GM10266 (cell line): ENCODE data around the gene PIKFYVE.
"Not testable (repeated sequence)": the region's sequence is repeated elsewhere in the genome, so short reads cannot be mapped to it uniquely, and the experiment has no call there.

Source experiments
- DNase-seq: peaks from one replicate; pipeline ENCODE4 v3.0.0; 2012; ENCODE audit errors: extremely low spot score
- CTCF ChIP-seq: IDR thresholded peaks from 2 replicates; pipeline ENCODE4 v1.5.1; 2012; ENCODE audit warnings: mild to moderate bottlenecking, low read depth; ENCODE audit not compliant: control insufficient read depth, insufficient read depth; ENCODE audit errors: missing control alignments

The PIKFYVE gene

GRCh38 chr2:208256192-208256782 is 9.8 kb upstream of the PIKFYVE start:
- TF ChIP-seq CTCF = peak; percentile 42
- peak; percentile 33 for DNase-seq

DNA sequence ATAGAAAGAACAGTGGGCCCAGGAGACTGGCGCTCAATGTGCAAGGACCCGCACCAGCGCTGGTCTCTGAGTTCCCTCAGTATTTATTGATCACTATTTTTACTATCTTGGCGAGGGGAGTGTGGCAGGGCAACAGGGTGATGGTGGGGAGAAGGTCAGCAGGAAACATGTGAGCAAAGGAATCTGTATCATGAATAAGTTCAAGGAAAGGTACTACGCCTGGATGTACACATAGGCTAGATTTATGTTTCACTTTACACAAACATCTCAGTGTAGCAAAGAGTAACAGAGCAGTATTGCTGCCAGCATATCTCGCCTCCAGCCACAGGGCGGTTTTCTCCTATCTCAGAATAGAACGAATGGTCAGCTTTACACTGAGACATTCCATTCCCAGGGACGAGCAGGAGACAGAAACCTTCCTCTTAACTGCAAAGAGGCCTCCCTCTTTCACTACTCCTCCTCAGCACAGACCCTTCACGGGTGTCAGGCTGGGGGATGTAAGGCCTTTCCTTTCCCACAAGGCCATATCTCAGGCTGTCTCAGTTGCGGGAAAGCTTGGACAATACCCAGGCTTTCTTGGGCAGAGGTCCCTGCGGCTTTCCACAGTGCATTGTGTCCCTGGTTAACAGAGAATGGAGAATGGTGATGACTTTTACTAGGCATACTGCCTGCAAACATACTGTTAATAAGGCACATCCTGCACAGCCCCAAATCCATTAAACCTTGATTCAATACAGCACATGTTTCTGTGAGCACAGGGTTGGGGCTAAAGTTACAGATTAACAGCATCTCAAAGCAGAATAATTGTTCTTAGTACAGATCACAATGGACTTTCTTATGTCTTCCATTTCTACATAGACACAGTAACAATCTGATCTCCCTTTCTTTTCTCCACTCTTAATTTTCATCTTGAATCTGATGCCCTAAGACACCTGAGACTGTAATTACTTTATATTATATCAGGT is 8.9 kb upstream of the PIKFYVE start:
- DNase-seq = not testable (repeated sequence)

DNA sequence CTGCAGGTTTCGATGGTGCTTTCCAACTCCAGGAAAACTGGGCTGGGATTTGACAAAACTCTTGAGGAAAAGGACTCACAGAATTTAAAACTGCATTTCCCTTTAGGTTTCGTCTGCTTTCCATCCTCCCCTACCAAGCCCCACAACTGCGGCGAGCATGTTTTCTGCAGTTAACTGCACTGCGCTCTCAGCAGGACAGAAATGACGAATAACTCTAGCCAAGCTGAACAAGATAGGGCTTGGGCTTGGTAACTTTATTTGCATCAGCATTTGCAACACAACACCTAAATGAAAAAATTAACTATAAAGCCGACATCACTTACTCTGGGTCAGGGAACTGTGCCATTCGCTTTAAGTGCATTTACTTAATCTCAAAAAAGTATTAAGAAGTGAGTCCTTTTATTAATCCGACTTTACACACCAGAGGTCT is 669 bp upstream of the PIKFYVE start:
- no peak for TF ChIP-seq CTCF
- peak; percentile 49 for DNase-seq

DNA sequence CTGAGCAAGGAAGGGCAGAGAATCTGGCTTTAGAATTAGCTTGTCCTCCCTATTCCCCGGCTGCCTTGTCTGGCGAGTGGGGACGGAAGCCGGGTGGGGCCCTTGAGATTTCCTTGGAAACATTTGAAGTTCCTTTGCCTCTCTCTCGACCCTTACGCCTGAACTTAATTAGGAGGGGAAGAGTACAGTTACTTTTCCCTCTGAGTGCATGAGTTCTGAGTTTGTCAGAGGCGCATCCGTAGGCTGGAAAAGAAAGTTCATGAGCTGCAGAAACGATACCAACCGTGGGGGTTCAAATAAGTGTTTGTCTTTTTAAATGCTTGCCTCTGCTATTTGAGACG is 468 bp downstream of the PIKFYVE start:
- no peak for TF ChIP-seq CTCF
- DNase-seq = no peak

DNA sequence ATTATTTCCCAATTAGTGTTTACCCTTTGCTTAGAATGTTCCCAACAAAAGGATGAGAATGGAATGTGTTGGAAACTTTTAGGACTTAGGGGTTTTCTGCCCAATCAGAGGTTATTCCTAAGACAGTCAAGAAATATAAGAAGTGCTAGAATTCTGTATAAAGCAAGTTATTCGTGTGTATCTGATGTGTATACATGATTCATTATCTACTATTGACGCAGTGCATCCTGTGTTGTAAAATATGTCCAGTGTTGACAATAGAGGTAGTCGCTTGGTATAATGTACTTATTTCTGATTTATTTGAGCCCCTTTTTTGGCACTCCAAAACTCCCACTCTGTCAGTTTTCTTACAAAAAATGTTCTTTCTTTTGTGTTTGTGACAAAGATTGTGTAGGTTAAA is 881 bp downstream of the PIKFYVE start:
- no peak for DNase-seq
- no peak for TF ChIP-seq CTCF

DNA sequence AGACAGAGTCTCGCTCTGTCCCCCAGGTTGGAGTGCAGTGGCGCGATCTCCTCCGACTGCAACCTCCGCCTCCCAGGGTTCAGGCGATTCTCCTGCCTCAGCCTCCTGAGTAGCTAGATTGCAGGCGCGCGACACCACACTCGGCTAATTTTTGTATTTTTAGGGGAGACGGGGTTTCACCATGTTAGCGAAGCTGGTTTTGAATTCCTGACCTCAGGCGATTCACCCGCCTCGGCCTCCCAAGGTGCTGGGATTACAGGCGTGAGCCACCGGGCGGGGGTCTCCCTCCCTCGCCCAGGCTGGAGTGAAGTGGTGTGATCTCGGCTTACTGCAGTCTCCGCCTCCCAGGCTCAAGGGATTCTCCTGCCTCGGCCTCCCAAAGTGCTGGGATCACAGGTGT is 1.5 kb downstream of the PIKFYVE start:
- not testable (repeated sequence) for DNase-seq

DNA sequence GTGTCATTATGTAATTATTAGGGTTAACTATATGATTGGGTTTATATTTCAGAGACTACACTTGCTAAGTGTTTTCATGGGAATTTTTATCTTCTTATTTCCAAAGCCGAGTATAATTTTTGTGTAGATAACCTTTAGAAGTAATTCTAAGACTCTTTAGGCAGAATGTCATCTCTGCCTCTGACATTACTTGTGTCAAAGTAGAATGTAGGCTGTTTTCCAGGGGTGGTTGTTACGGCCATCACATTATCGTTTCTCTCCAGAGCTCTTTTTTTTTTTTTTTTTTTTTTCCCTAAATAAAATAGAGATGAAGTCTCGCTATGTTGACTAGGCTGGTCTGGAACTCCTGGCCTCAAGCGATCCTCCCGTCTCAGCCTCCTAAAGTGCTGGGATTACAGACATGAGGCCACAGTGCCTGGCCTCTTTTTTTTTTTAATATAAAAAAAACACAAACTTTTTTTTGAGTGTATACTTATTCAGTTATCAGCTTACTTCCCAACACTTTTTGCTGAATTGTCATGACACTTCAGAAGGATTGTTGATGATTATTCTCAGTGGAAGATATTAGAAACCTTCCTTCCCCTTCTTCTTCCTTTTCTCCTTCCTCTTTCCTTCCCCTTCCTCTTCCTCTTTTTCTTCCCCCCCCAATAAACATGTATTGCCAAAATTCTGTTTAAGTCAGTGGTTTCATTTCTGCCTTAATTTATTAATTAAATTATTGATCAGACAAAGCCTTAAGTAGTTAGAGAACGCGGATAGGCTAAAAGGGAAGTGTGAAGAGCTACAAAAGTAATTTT is 2.3 kb downstream of the PIKFYVE start:
- no peak for DNase-seq
- TF ChIP-seq CTCF = no peak

GRCh38 chr2:208269091-208269490 is 3.0 kb downstream of the PIKFYVE start:
- no peak for DNase-seq

More at GRCh38 chr2:208269091-208269490, 3.0 kb downstream of the PIKFYVE start:
- peak; percentile 11 for TF ChIP-seq CTCF
